Measurements from ENCODE around the gene PTGIR.

The PTGIR gene, protein sequence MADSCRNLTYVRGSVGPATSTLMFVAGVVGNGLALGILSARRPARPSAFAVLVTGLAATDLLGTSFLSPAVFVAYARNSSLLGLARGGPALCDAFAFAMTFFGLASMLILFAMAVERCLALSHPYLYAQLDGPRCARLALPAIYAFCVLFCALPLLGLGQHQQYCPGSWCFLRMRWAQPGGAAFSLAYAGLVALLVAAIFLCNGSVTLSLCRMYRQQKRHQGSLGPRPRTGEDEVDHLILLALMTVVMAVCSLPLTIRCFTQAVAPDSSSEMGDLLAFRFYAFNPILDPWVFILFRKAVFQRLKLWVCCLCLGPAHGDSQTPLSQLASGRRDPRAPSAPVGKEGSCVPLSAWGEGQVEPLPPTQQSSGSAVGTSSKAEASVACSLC

DNA sequence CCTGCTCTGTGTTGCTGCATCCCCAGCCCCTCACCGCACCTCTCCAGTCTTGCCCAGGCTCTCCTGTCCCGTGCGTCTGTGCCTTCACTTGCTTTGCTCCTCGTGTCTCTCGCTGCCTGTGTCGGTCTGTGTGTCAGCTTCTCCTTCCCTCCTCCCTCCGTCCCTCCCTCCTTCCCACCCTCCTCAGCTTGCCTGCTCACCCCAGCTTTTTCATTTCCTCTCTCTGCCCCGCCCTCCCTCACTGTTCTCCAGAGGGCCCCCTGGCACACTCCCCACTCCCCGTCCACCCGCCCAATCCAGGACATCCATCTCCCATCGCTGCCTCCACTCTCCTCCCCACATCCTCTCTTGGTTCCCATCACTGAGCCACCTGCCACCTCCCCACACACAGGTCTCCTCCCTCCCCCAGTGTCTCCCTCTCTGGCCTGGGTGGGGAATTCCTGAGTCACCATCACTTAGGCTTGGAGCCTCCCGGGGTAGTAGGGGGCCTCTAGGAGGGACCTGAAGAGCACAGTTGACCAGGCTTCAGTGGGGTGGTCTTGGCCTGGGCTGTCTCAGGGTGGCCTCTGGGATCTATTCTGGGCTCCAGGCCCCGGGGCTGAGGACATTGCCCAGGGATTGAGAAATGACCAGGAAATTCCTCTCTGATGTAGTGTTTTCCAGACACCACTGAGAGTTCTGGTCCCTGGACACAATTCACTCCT, at the start of gene PTGIR:
TSS of gene PTGIR (minus strand) at position 132 of the 704 bp plus-strand sequence. CDS start 864 bp downstream, outside the sequence.
- no peak for DNase-seq (ENCODE audit: low read depth in 4 of 4, low spot score in 1 of 4)

DNA sequence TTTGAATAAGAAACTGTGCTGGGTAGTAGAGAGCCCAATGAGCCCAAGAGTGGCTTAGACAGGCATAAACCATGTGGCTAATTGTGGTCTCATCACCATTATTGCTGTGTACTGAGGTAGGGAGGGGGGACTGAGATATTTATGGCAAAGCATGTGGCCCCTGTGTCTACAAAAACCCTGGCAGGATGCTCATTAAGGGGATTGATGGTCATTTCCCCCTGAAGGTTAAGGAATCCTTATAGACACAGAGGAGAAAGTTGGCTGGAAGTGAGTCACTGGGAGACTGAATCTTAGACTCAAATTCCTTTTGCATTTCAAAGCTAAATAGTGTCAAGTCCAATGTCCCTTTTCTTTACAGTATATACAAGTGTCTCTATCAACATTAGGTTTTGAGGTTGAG, 45.9 kb upstream of the PTGIR start:
- no peak for DNase-seq (ENCODE audit: low read depth in 4 of 4, low spot score in 1 of 4)

DNA sequence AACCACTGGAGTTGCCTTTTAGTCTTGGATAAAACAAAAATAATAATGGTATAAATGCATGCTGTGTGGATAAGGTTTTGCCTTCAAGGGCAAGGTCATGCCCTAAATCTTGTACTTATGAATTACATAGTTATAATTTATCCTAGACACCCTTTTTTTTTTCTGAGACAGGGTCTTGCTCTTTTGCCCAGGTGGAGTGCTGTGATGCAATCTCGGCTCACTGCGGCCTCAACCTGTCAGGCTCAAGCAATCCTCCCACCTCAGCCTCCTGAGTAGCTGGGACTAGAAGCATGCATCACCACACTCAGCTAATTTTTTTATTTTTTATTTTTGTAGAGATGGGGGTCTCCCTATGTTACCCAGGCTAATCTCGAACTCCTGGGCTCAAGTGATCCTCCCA, 43.8 kb upstream of the PTGIR start:
- no peak for DNase-seq (ENCODE audit: low read depth in 4 of 4, low spot score in 1 of 4)

DNA sequence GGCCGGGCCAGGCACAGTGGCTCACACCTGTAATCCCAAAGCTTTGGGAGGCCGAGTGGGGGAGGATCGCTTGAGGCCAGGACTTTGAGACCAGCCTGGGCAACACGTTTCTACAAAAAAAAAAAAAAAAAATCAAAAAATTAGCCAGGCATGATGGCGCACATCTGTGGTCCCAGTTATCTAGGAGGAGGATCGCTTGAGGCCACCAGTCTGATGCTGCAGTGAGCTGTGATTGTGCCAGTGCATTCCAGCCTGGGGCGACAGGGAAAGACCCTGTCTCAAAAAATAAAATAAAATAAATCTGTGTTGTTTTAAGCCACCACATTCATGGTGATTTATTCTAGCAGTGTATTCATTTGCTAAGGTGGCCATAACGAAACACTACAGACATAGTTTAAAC, 40.2 kb upstream of the PTGIR start:
- no peak for DNase-seq (ENCODE audit: low read depth in 4 of 4, low spot score in 1 of 4)

DNA sequence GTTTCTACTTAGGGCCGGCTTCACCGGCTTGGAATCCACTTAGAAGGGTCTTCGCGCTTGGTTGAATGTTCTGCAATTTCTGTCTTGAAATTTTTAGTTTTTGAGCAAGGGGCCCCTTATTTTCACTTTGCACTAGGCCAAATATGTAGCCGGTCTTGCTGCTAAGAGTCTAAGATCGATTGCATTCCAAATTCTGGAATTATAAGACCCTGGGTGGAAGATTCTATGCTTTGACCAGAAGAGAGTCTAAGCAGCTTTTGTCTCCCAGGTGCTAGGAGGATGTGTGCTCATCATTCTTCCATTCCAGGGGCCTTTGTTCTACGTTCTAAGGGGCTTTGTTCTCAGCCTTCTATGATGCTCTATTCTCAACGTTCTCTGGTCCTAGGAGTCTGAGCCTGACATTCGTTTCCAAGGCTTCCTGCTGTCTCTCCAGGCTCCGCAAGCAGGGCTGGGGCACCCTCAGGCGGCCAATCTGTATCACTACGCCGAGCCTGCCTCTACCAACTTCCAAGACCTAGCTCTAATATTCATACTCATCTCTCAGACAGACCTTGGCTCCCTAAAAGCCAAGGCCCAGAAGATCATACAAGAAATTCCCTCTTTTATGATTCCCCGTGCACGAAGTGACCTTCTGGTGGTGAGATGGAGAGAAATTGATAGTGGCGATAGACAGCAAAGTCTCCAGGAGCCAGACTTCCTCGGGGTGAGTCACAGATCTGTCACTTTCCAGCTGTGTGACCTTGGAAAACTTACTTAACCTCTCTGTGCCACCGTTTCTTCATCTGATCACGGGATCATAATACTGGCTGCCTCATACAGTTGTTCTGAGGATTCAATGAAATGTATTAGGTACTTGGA, 37.1 kb upstream of the PTGIR start:
- peak in 3 of 4 experiments; percentile 38 to 68 (median 55) for DNase-seq (ENCODE audit: low read depth in 4 of 4, low spot score in 1 of 4)

DNA sequence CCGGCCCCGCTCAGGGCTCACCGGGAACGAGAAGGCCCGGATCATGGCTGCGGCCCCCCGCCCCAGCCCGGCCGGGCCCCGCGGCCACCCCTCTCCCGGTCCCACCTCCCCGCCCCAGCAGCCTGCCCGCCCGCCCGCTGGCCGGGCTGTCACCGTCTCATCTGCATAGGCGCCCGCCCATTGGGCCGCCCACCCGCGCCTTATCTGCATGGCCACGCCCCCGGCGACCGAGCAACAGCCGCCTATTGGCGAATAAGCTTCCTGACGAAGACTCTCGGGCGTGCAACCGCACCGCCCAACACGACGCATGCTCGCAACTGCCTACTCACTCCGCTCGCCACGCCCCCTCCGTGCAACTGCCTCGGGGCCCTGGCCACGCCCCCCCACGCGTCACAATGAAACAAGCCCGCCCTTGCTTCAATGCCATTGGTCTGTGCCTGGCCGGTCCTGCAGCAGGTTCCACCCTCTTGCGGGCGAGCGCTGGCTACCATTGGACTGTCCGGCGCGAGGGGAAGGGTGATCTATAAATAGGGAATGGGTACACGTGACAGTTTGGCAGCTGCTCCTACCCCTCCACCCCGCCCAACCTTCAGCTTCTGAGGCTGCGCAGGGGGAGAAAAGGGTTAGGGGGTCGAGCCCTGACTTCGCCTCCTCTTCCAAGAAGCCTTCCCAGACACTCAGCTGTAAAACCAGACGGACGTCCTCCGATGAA, 36.3 kb upstream of the PTGIR start, which contains the start of gene DACT3:
TSS of gene DACT3 (minus strand) at position 163 of the 712 bp plus-strand sequence. CDS start at position 45, 118 bp downstream.
- DNase-seq (ENCODE audit: low read depth in 4 of 4, low spot score in 1 of 4), result peak; percentile 100

DNA sequence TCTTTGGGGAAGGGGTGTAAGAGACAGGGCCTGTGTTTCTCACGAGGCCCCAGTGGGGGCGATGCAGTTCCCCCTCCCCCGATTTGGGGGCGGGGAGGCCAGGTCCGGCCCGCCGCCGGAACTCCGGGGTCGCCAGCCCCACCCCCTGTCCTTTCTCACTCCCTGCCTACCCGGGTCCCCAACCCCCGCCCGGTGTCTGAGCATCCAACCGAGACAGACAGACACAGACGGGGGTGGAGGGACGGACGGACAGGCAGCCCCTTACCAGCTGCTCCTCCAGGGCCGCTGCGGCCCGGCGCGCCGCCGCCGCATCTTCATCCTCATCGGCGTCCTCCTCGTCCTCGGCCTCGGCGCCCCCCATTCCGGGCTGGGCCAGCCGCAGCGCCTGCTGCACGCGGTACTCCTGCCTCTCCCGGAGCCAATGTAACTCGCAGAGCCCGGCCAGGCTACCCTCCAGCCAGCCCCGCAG, 35.7 kb upstream of the PTGIR start:
- no peak for DNase-seq (ENCODE audit: low read depth in 4 of 4, low spot score in 1 of 4)

DNA sequence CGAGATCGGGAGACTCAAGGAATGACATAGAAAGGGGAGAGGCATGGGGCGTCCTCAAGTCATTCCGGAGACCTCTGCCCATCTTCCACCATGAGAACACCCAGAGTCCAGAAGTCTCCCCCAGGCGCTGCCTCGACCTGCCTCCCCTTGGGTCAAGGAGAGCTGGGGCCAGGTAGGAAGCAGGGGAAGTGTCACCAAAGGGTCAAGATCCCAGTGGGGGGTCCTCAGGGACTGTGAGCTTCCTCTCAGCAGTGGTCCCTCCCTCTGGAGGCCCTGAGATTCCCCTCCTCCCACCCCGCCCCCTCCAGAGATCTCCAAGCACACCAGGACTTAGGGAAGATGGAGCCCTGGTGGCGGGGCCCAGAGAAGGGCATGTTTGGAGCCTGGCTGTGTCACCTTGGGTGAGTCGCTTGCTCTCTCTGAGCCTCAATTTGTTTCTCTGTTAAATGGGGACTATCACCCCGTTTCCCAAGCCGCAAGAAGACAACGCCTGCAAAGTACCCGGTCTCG, 35.2 kb upstream of the PTGIR start:
- no peak for DNase-seq (ENCODE audit: low read depth in 4 of 4, low spot score in 1 of 4)

DNA sequence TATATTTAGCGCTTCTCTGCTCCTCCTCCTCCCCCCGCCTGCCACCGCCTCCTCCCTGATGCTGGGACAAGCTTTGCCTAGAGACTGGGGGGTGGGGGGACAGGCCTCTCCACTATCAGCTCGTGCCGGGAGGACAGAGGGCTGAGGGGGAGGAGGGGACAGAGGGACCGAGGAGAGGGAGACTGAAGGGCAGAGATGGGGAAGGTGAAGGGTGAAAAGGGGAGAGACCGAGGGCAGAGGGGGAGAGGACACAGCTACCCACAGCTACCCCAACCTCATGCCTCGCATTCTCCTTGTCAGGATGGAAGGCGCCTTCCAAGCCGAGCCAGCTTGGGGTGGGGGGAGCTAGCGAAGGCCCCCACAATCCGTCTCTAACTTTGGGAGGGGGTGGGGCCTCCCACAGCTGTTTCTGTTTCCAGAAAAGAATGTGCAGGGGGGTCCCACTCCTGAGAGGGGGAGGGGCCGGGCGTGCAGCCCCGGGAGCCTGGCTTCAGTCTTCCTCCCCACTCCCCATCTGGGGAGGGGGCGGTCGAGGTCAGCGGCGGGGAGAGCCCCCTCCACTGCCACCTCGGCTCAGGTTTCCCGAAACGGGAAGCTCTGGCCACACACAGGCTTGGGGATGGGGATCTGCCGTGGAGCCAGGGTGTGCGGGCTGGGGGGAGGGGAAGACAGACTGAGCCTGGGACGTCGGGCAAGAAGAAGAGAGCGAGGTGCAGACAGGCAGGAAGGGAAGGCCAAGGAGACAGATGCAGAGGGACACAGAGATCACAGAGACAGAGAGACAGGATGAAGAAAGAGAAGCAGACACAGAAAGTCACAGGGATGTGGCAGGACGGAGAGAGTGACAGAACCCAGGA, 34.5 kb upstream of the PTGIR start:
- no peak for DNase-seq (ENCODE audit: low read depth in 4 of 4, low spot score in 1 of 4)

DNA sequence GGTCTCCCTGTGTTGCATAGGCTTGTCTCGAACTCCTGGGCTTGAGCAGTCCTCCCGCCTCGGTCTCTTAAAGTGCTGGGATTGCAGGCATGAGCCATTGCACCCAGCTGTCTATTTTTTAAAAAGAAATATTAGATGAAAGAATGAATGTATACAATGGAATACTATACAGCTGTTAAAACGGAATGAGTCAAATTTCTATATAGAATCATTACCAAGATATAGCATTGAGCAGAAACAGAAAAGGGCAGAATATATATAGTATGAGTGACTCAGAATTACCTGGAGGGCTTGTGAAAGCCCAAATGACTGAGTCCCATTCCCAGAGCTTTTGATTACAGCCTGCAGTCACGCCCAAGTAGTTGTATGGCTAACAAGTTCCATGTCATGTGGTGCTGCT, 31.7 kb upstream of the PTGIR start:
- no peak for DNase-seq (ENCODE audit: low read depth in 4 of 4, low spot score in 1 of 4)

DNA sequence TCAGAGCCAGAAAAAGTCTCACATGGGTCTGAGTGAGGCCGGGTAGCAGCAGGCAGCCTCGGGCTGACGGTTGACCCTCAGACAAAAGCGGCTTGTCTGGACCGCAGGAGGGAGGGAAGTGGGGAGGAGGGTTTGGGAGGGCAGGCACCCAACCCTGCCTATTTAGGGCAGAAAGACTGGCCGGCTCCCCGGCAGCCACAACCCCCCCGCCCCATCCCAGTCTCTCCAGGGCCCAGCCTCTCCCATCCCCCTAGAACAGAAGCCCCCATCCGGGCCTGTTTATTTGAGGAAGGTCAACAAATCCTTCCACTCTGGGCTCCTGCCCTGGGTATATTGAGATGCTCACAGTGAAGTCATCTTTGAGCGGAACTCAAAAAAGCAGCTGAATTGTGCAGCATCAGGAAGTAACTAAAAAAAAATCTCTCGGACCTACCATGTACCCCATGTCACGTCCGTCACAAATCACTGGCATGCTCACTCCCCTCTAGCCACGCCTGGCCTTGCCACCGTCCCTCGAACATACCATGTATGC, 29.8 kb upstream of the PTGIR start:
- DNase-seq (ENCODE audit: low read depth in 4 of 4, low spot score in 1 of 4), result no peak

DNA sequence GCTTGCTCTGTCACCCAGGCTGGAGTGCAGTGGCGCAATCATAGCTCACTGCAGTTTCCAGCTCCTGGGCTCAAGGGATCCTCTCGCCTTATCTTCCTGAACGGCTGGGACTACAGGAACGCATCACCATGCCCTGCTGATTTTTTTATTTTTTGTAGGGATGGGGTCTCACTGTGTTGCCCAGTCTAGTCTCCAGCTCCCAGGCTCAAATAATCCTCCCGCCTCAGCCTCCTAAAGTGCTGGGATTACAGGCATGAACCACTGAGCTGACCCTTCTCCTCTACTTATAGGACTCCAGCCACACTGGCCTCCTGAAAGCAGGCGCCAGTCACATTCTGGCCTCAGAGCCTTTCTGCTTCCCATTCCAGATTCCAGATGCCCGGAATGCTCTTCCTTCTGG, 25.6 kb upstream of the PTGIR start:
- DNase-seq (ENCODE audit: low read depth in 4 of 4, low spot score in 1 of 4), result no peak

DNA sequence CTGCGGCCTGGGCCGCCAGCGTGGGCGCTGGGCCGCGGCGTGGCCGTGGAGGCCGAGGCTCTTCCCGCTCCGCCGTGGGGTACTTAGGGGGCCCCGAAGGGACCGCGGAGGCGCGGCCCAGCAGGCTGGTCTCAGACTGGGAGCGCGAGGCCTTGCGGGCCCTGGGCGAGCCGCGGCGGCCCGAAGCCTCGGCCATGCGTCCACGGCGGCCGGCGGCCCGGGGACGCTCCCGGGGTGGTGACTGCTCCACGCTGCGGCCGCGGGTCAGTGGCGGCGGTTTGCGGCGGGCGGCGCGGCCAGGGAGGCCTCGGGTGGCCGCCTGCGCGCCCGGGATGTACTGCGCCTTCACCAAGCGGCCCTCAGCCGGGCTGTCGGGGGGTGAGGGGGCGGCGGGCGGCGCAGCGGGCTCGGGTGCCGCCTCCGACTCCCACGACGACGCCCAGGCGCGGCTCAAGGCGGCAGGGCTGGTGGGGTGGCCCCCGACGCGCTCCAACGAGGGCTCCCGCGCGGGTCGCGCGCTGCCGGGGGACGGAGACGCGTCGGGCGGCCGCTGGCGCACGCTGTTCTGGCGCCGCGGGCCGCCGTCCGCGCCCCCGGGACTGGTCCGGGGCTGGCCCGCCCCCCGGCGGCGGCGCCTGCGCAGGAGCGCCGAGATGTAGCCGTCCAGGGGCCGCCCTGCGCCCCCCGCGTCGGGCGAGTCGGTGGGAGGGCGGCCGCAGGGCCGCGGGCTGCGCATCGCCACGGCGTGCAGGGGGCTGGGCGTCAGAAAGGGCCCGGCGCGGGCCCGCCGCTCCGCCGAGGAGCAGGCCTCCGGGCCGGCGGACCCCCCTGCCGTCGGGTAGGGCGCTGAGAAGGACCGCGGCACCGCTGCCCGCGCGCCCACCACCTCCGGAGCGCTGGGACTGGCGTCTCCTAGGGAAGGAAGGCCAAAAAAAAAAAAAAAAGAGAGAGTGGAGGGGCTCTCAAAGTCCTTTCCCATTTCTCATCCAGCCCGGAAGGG, 24.4 kb upstream of the PTGIR start:
- DNase-seq (ENCODE audit: low read depth in 4 of 4, low spot score in 1 of 4), result no peak

DNA sequence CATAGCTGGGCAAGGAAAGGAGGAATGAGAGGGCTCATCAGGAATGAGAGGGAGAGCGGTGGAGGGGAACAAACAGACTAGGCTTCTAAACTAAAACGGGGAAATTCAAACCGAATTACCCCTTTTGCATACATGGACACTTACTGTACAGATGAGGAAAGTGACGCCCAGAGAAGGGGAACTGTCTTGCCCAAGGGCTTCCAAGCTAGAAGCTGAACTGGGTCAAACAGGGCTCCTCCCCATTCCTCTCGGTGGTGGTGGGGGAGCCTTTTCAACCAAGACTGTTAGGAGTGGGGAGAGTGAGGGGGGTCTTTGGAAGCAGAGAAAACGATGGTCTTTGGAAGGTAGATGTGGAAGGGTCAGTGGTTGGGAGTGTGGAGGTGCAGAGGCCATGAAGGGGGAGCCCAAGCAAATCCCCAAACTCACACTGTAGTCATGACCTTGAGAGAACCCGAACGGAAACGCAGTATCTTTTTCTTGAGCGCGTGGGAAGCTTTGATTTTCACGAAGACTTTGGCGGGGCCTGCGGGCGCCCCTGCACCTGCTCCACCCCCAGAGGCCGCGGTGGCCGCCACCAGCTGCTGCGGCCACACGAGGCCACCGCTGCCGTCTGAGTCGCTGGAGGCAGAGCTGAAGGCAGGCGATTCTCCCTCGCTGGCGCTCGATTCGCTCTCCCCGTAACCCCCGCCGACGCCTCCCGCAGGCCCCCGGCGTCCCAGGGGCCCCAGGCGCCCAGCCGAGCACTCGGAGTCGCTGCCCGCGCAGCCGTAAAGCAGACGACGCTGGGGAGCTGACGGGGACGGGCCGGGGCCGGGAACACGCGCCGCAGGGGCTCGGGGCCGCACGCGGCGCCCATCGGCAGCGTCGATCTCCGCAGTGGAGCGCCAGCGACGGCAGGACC, 23.4 kb upstream of the PTGIR start:
- no peak for DNase-seq (ENCODE audit: low read depth in 4 of 4, low spot score in 1 of 4)

DNA sequence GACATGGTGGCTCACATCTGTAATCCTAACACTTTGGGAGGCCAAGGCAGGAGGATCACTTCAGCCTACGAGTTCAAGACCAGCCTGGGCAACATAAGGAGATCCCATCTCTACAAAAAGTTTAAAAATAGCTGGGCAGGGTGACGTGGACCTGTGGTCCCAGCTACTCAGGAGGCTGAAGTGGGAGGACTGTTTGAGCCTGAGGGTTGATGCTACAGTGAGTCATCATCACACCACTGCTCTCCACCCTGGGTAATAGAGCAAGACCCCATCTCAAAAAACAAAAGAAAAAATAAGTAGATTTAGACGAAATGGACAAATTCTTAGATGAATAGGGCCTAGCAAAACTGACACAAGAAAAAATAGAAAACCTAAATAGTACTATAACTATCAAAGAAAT, 21.5 kb upstream of the PTGIR start:
- no peak for DNase-seq (ENCODE audit: low read depth in 4 of 4, low spot score in 1 of 4)

DNA sequence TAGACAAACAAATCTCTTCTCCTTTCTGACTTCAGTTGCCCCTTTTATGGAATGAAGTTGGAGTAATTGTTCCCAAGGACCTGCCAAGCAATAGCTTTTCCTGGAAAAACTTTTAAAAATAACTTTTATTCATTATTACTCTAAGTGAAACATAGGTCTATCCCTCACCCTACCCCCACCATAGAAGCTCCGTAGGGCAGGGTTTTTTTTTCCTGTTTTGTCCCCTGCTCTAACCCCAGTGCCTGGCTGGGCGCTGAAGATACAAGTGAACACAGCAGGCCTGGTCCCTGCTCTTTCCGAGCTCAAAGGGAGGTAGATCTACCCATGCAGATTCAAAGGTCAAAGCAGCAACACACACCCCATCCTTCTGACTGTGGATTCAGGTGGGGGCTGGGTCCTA, 19.8 kb upstream of the PTGIR start:
- DNase-seq (ENCODE audit: low read depth in 4 of 4, low spot score in 1 of 4), result no peak

DNA sequence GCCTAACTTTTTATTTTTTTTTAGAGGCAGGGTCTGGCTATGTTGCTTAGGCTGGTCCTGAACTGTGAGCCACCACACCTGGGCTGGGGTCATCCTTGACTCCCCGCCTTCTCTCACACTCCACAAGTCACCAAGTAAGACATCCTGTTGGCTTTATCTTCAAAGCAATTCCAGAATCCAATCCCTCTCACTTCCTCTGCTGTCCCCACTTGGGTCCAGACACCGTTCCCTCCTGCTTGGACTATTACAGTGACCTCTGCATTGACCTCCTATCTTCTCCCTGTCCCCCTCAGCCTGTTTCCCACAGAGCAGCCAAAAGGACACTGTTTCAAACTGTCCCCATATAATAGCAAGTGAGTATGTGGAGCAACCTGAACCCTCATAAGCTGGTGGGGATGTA, 15.8 kb upstream of the PTGIR start:
- no peak for DNase-seq (ENCODE audit: low read depth in 4 of 4, low spot score in 1 of 4)

All from stimulated activated CD4-positive, alpha-beta T cell treated with anti-CD3 and anti-CD28 coated beads, Interleukin-1b, Interleukin-23, amount 100 ng/mL, for 24 hours (primary cell).